Limb (tissue), 2 donors: ENCODE data around the gene SIX3.
A peak's percentile ranks its signal among the peaks of the same experiment; 100 is the strongest.

Source experiments
- DNase-seq, 2 donors: peaks; one replicate each; pipeline ENCODE4 v3.0.0-alpha.2; 2016; ENCODE audit errors: extremely low spot score in 2 of 2

Gene SIX3

GRCh38 chr2:44954889-44955592 is 13.5 kb downstream of the SIX3 start:
- no peak for DNase-seq

- DNase-seq, result peak; percentile 64 to 90
These were observed 14.3 kb downstream of the SIX3 start for GRCh38 chr2:44955593-44956392.

GRCh38 chr2:44956843-44957242 is 15.3 kb downstream of the SIX3 start:
- DNase-seq, result no peak

DNA sequence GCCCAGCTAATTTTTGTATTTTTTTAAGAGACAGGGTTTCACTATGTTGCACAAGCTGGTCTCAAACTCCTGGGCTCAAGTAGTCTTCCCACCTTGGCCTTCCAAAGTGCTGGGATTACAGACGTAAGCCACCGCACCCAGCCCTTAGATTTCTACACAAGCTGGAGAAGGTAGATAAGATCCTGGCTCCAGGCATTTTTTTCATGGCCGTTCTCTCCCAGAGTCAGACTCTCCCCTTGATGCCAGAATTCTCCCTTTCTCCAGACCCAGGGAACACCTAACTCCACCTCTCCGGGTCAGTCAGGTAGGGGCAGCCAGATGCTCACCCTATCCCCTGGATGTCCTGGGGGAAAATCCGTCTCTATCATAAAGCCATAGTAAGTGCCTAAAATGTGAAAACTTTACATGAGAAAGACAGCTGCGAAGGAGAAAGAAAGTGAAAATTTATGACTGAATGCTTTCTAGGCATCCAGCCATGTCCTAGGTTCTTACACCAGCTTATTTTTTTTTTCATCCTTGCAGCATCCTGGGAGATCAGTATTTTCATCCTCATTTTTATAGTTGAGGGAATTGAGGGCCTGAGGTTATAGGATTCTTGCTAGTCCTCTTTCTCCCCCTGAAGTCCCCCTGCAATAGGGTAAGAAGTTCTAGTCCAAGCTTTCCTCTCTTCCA is 16.3 kb downstream of the SIX3 start:
- DNase-seq, result no peak

- no peak for DNase-seq
These were observed 18.4 kb downstream of the SIX3 start for GRCh38 chr2:44959855-44960254.

- no peak for DNase-seq
These were observed 19.4 kb downstream of the SIX3 start for GRCh38 chr2:44960871-44961270.

DNA sequence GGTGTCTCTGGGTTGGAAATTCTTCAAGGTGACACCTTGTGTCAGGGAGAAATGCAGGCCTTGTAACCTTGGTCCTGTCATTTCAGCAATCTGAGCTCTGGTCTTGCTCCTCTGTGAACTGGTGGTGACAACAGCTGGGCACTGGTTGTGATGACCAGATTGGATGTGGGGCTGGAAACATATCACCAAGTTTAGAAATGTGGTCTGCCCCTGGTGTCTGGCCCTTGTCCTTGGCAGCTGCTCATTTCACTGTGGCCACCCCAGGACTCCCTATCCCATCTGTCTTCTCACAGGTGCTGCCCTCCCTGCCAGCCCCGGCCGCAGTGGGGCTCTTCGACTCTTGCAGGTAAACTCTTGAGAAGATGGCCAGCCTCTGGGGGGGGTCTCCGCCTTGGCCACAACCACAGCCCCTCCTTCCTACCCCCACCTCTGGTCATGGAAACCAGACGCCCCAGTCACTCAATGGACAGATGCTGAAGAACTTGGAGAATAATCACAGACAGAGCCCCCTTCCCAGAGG is 20.7 kb downstream of the SIX3 start:
- DNase-seq, result no peak

DNA sequence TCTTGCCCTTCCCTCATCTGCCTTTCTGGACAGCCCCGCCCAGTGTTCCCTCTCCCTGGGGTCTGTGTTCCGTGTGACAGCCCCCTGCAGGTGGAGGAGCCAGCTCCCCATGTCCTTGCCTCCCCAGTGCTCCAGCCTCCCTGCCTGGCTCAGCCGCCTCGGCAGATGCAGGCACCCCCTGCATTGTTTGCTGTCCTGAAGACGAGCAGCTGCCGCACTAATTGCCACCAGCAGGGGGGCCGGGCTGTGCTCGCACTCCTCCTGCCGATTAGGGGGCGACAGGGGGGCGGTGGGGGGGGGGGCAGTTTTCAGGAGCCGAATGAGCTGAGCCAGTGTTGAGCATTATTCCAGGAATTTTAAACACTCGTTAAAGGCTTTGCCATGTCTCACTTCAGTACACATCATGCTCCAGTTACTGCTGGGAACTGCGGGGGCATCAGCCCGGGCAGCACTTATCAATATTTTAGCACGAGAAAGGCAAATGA is 23.3 kb downstream of the SIX3 start:
- DNase-seq, result peak in 1 of 2 donors; percentile 67

DNA sequence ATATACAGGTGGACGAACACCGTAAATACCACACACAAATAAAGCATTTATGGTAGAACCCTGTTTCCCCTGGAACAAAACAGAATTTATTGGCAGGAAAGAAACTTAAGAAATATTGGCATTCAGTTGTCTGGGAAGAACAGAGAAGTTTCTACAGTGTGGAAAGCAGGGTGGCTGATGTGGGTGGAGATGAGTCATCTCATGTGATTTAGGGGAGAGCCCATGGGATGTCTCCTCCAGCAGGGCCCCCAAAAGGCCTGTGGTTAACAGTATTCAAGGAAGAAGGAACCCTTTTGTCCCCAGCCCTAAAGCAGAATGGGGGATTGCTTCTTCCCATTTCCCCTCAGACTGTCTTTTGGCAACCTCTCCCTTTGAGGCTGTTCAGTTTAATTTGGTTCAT is 24.2 kb downstream of the SIX3 start:
- no peak for DNase-seq

DNA sequence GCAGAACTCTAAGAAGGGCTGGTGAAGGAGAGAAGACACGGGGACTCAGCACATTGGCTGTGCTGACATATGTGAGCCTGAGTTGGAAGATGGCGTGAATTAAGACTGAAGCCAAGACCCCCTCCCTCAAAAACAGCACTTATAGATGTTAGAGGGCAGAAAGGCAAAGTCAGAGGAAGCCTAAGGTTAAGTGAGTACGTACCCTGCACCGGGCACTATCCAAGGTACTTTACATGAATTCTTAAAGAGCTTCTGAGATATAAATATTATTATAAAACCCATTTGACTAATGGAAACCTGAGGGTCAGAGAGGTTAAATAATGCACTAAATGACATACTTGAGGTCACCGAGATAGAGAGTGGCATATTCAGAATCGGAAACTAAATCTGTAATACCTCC is 25.6 kb downstream of the SIX3 start:
- no peak for DNase-seq

DNA sequence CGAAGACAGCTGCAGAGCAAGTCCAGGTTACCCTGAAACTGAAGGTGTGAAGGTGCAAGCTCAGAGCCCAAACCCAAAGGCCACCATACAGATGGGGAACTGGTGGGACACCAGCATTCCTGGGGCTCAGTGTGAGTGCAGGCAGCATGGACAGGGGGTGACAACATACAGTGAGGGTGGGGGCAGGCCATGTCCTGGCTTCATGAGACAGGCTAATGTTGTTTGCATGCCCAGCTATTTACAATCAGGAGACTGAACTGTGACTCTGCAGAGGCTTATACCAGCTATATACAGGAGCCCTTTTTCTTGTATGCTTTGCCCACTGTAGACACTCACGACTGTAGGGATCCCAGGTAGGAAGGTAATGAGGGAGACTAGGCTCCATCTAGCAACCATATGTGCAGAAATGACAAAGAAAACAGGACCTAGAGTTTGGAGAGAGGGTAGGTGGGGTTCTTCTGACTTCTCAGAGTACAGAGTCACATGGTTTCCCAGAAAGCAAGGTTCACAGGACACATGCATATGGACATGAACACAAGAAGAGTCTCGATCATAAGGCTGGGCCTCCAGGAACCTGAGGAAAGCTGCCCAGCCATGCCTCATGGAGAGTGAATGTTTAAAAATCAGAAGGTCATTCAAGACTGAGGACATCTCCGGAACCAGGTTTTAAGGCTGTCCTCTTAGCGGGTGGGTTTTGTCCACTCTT is 26.4 kb downstream of the SIX3 start:
- DNase-seq, result no peak

DNA sequence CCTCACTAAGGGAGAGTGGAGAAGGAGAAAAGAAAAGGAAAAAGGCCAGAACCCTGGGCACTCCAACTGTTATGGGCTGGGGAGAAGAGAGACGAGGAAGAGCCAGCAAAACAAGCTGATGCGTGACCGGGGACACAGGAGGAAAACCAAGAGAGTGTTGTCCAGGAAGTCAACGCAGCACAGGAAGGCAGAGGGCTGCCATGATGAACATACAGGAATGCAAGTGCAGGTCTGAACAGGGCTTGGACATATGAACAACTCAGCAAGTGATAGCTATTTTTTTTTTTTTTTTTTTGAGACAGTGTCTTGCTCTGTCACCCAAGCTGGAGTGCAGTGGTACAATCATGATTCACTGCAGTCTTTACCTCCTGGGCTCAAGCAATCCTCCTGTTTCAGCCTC is 28.4 kb downstream of the SIX3 start:
- DNase-seq, result no peak

GRCh38 chr2:44970846-44971450 is 29.4 kb downstream of the SIX3 start:
- no peak for DNase-seq

GRCh38 chr2:44972771-44973535 is 31.5 kb downstream of the SIX3 start:
- DNase-seq, result no peak

- DNase-seq, result no peak
These were observed 32.7 kb downstream of the SIX3 start for GRCh38 chr2:44974064-44974715.

GRCh38 chr2:44975571-44976450 is 34.3 kb downstream of the SIX3 start:
- DNase-seq, result no peak

GRCh38 chr2:44979581-44979980 is 38.1 kb downstream of the SIX3 start:
- DNase-seq, result no peak
